D721Med (cell line): ENCODE data around the gene SGPP2.

Source experiments
- DNase-seq: peaks from one replicate; pipeline ENCODE4 v3.0.0; 2011; ENCODE audit warnings: low spot score; ENCODE audit not compliant: insufficient read length
- FAIRE-seq: peaks from 2 replicates; lab custom pipeline; 2011; peaks lifted over from hg19 to GRCh38; lab: Jason Lieb, UNC
- TF ChIP-seq, protein P1 (sequence below): IDR thresholded peaks from 2 replicates; pipeline ENCODE4 v1.5.1; 2012; ENCODE audit warnings: mild to moderate bottlenecking, control low read depth; ENCODE audit not compliant: insufficient read depth; ENCODE audit errors: missing control alignments

Gene SGPP2

DNA sequence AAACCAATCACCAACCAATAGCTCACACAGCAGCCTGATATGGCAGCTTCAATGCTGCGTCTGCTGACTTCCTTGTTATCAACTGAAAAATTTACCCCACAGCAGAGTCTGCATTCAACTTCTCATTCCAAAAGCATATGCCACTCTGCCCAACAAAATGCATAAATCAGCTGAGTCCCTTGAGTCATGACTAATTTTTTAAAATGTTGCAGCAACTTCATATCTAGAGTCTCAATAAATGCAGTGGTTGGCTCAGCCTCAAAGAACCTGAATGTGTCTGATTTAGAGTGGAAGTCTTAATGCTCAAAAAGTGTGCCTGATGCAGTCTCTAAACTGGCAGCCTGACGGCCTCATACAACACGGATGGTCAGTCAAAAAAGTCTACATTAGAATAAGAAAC is 185.0 kb downstream of the SGPP2 start:
- FAIRE-seq (no peak), DNase-seq (no peak)
- TF ChIP-seq, protein P1, sequence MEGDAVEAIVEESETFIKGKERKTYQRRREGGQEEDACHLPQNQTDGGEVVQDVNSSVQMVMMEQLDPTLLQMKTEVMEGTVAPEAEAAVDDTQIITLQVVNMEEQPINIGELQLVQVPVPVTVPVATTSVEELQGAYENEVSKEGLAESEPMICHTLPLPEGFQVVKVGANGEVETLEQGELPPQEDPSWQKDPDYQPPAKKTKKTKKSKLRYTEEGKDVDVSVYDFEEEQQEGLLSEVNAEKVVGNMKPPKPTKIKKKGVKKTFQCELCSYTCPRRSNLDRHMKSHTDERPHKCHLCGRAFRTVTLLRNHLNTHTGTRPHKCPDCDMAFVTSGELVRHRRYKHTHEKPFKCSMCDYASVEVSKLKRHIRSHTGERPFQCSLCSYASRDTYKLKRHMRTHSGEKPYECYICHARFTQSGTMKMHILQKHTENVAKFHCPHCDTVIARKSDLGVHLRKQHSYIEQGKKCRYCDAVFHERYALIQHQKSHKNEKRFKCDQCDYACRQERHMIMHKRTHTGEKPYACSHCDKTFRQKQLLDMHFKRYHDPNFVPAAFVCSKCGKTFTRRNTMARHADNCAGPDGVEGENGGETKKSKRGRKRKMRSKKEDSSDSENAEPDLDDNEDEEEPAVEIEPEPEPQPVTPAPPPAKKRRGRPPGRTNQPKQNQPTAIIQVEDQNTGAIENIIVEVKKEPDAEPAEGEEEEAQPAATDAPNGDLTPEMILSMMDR: no peak
